Activated CD4-positive, alpha-beta memory T cell treated with anti-CD3 and anti-CD28 coated beads for 36 hours (primary cell): ENCODE results near the gene STK31. TPM values are rescaled to one million over a fixed set of nuclear protein-coding genes. Genes with fewer than 3 reads are reported as not detected.
"Not testable (repeated sequence)": the region's sequence is repeated elsewhere in the genome, so short reads cannot be mapped to it uniquely, and the experiment has no call there.

ENCODE experiments used
- CTCF ChIA-PET: fragments of 350-600 bp; sonication (Branson Sonifier 250); formaldehyde crosslinking; loops from one replicate; lab custom pipeline; 2021; ENCODE audit warnings: antibody characterized with exemption, inconsistent platforms; lab: Charles Lee
- POLR2A ChIA-PET: fragments of 350-600 bp; sonication (Branson Sonifier 250); formaldehyde crosslinking; loops from one replicate; lab custom pipeline; 2021; ENCODE audit warnings: antibody characterized with exemption; lab: Charles Lee
- DNase-seq: peaks from one replicate; pipeline ENCODE4 v3.0.0-alpha.2; 2020
- H3K27ac Mint-ChIP-seq: one replicate; pipeline ENCODE4 v1.8.0; 2021; ENCODE audit warnings: mixed read lengths
- H3K27me3 Mint-ChIP-seq: one replicate; pipeline ENCODE4 v1.8.0; 2021; ENCODE audit warnings: mixed read lengths
- H3K36me3 Mint-ChIP-seq: one replicate; pipeline ENCODE4 v1.8.0; 2021; ENCODE audit warnings: mixed read lengths
- H3K4me1 Mint-ChIP-seq: one replicate; pipeline ENCODE4 v1.8.0; 2021; ENCODE audit warnings: low read depth, mixed read lengths
- H3K4me3 Mint-ChIP-seq: one replicate; pipeline ENCODE4 v1.8.0; 2021; ENCODE audit warnings: mild to moderate bottlenecking, mixed read lengths
- H3K9me3 Mint-ChIP-seq: one replicate; pipeline ENCODE4 v1.8.0; 2021; ENCODE audit warnings: mixed read lengths
- intact Hi-C: fragments of 100-400 bp; cut with micrococcal nuclease; formaldehyde crosslinking; loops from one replicate; pipeline ENCODE4 v1.15.1; 2023
- total RNA-seq, 2 experiments: library from RNA; stranded (reverse); gene quantifications; one replicate each; pipeline ENCODE4 v1.2.3, GENCODE V29; 2021

STK31 gene
- total RNA-seq, 2 experiments from 2014 or later, result not detected

- ChIA-PET CTCF (interaction anchor here (0.6 kb wide), 1 partner anchor 89 kb away, joined by 3 read pairs; no protein-coding TSS in a partner anchor), POLR2A (no interaction called here)
- H3K36me3 Mint-ChIP-seq, result no peaks in the 10 kb centered on the region
- intact Hi-C loops, result no loop called here
- H3K4me1 Mint-ChIP-seq, result no peaks in the 10 kb centered on the region
- H3K9me3 Mint-ChIP-seq, result no peaks in the 10 kb centered on the region
- H3K27ac Mint-ChIP-seq, result no peak overlapping the region
- H3K27me3 Mint-ChIP-seq, result no peaks in the 10 kb centered on the region
- H3K4me3 Mint-ChIP-seq, result no peak overlapping the region
- DNase-seq, result no peak
Observed at GRCh38 chr7:23767514-23767913, 57.5 kb downstream of the STK31 start.

DNA sequence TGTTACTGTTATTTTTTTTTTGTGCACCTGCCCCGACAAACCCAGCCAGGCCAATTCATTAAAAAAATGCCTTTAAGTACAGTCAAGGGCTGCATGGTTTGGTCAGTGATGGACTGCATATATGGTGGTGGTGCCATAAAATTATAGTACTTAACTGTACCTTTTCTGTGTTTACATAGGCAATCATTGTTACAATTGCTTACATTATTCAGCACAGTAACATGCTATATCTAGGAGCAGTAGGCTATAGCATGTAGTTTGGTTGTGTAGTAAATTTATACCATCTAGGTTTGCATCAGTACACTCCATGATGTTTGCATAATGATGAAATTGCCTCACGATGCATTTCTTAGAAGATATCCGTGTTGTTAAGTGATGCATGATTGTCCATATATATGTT is 58.0 kb downstream of the STK31 start:
- Mint-ChIP-seq H3K4me3 (no peak overlapping the region), H3K27ac (no peak overlapping the region), H3K36me3 (no peaks in the 10 kb centered on the region), H3K4me1 (no peaks in the 10 kb centered on the region), H3K27me3 (no peaks in the 10 kb centered on the region), H3K9me3 (no peaks in the 10 kb centered on the region)
- POLR2A ChIA-PET, result no interaction called here
- no peak for DNase-seq
- intact Hi-C loops, result no loop called here
- CTCF ChIA-PET, result interaction anchor here (0.6 kb wide), 1 partner anchor 89 kb away, joined by 3 read pairs; no protein-coding TSS in a partner anchor

DNA sequence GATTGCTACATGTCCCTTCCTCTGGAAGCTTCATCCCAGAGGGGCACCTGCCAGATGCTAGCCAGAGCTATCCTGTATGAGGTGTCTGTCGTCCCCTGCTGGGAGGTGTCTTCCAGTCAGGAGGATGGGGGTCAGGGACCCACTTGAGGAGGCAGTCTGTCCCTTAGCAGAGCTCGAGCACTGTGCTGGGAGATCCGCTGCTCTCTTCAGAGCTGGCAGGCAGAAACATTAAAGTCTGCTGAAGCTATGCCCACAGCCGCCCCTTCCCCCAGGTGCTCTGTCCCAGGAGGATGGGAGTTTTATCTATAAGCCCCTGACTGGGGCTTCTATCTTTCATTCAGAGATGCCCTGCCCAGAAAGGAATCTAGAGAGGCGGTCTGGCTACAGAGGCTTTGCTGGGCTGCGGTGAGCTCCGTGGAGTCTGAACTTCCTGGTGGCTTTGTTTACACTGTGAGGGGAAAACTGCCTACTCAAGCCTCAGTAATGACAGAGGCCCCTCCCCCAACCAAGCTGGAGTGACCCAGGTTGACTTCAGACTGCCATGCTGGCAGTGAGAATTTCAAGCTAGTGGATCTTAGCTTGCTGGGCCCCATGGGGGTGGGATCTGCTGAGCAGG is 69.3 kb downstream of the STK31 start:
- H3K4me1 Mint-ChIP-seq, H3K36me3 Mint-ChIP-seq, H3K4me3 Mint-ChIP-seq, H3K27ac Mint-ChIP-seq, H3K9me3 Mint-ChIP-seq, H3K27me3 Mint-ChIP-seq, DNase-seq, intact Hi-C loops, POLR2A ChIA-PET, CTCF ChIA-PET: not testable (repeated sequence)

DNA sequence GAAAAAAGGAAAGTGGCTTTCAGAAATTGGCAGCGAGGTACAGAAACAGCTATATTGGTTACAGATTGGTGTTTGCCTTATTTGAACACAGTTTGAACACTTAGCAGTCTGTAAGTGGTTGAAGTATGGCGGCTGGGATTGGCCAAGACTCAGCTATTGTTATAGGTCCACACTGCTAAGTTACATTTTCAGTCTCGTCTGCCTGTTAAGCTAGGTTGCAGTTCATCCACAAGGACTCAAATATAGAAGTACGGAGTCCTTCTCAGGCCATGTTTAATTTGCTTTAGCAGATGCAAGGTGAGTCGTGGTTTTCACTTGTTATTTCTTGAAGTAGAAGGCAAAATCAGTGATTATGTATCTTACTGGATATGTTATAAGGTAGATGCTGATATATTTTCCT is 73.1 kb downstream of the STK31 start:
- Mint-ChIP-seq H3K4me3 (no peak overlapping the region), H3K4me1 (no peaks in the 10 kb centered on the region), H3K27me3 (no peaks in the 10 kb centered on the region), H3K27ac (no peak overlapping the region), H3K9me3 (no peaks in the 10 kb centered on the region), H3K36me3 (no peaks in the 10 kb centered on the region)
- DNase-seq, result no peak
- ChIA-PET POLR2A (no interaction called here), CTCF (no interaction called here)
- intact Hi-C loops, result no loop called here

DNA sequence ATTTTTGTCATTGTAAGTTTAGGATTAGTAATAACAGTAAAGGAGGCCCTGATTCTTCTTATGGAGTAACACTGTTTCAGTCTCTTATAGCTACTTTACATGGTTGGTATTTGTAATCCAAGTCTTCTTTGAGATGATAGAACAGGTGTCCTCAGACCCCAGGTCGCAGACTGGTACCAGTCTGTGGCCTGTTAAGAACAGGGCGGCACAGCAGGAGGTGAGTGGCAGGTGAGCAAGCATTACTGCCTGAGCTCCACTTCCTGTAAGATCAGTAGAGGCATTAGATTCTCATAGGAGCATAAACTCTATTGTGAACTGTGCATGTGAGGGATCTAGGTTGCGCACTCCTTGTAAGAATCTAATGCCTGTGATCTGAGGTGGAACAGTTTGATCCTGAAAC is 77.3 kb downstream of the STK31 start:
- Mint-ChIP-seq H3K27me3 (no peaks in the 10 kb centered on the region), H3K4me1 (no peaks in the 10 kb centered on the region), H3K27ac (no peak overlapping the region), H3K9me3 (no peaks in the 10 kb centered on the region), H3K36me3 (no peaks in the 10 kb centered on the region), H3K4me3 (no peak overlapping the region)
- CTCF ChIA-PET, result no interaction called here
- POLR2A ChIA-PET, result no interaction called here
- no peak for DNase-seq
- intact Hi-C loops, result no loop called here

DNA sequence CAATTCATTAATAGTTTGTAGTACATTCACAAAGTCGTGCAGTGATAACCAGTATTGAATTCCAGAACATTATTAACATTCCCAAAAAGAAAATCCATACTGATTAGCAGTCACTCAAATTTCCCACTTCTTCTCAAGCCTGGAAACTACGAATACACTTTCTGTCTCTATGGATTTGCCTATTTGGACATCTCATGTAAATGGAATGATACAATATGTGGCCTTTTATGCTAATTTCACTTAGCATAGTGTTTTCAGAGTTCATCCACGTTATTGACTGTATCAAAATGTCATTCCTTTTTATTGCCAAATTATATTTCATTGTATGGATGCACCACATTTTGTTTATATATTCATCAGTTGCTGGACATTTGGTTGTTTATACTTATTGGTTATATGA is 78.8 kb downstream of the STK31 start:
- intact Hi-C loops, result no loop called here
- no peaks in the 10 kb centered on the region for H3K27me3 Mint-ChIP-seq
- H3K27ac Mint-ChIP-seq, result no peak overlapping the region
- H3K9me3 Mint-ChIP-seq, result peaks cover 8% of the 10 kb centered on the region
- ChIA-PET POLR2A (no interaction called here), CTCF (no interaction called here)
- H3K4me1 Mint-ChIP-seq, result no peaks in the 10 kb centered on the region
- H3K36me3 Mint-ChIP-seq, result no peaks in the 10 kb centered on the region
- DNase-seq, result no peak
- no peak overlapping the region for H3K4me3 Mint-ChIP-seq

GRCh38 chr7:23791721-23792120 is 81.7 kb downstream of the STK31 start:
- Mint-ChIP-seq H3K27ac (no peak overlapping the region), H3K36me3 (peaks cover 15% of the 10 kb centered on the region), H3K4me3 (no peak overlapping the region), H3K27me3 (peaks cover 1% of the 10 kb centered on the region), H3K9me3 (peaks cover 33% of the 10 kb centered on the region), H3K4me1 (no peaks in the 10 kb centered on the region)
- ChIA-PET CTCF (no interaction called here), POLR2A (no interaction called here)
- DNase-seq, result no peak
- intact Hi-C loops, result no loop called here

GRCh38 chr7:23802720-23803397 is 92.8 kb downstream of the STK31 start:
- intact Hi-C loops, result no loop called here
- Mint-ChIP-seq H3K4me3 (no peak overlapping the region), H3K9me3 (no peaks in the 10 kb centered on the region), H3K36me3 (no peaks in the 10 kb centered on the region), H3K27ac (no peak overlapping the region), H3K4me1 (no peaks in the 10 kb centered on the region), H3K27me3 (no peaks in the 10 kb centered on the region)
- DNase-seq, result no peak
- CTCF ChIA-PET, result no interaction called here
- POLR2A ChIA-PET, result no interaction called here

DNA sequence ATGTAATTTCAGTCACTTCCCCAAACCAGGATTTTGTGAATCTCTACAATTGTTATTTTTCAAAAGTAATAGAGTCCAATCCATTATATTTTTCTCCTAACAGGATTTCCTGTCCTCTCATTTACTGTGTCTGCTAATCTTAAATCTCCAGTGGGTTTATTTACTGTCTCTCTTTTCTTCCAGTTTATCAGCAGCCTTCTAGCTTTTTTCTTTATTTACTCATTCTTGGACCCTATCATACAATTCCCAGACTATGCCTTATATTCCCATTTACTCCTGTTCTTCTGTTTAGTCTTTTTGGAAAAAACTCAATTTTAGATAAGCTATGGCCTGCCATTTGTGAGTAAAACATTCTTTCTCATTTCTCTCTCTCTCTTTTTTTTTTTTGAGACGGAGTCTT is 94.7 kb downstream of the STK31 start:
- H3K4me1 Mint-ChIP-seq, result no peaks in the 10 kb centered on the region
- H3K36me3 Mint-ChIP-seq, result peaks cover 1% of the 10 kb centered on the region
- intact Hi-C loops, result no loop called here
- no peak overlapping the region for H3K4me3 Mint-ChIP-seq
- H3K9me3 Mint-ChIP-seq, result peaks cover 6% of the 10 kb centered on the region
- ChIA-PET CTCF (no interaction called here), POLR2A (no interaction called here)
- H3K27me3 Mint-ChIP-seq, result no peaks in the 10 kb centered on the region
- no peak overlapping the region for H3K27ac Mint-ChIP-seq
- DNase-seq, result no peak

GRCh38 chr7:23808421-23808820 is 98.4 kb downstream of the STK31 start:
- Mint-ChIP-seq H3K36me3 (peaks cover 1% of the 10 kb centered on the region), H3K4me1 (no peaks in the 10 kb centered on the region), H3K4me3 (no peak overlapping the region), H3K27ac (no peak overlapping the region), H3K9me3 (peaks cover 28% of the 10 kb centered on the region), H3K27me3 (no peaks in the 10 kb centered on the region)
- DNase-seq, result no peak
- POLR2A ChIA-PET, result no interaction called here
- CTCF ChIA-PET, result no interaction called here
- intact Hi-C loops, result no loop called here

- no peaks in the 10 kb centered on the region for H3K27me3 Mint-ChIP-seq
- no peak for DNase-seq
- ChIA-PET CTCF (no interaction called here), POLR2A (no interaction called here)
- H3K4me3 Mint-ChIP-seq, result no peak overlapping the region
- H3K9me3 Mint-ChIP-seq, result peaks cover 28% of the 10 kb centered on the region
- no peak overlapping the region for H3K27ac Mint-ChIP-seq
- H3K36me3 Mint-ChIP-seq, result peaks cover 1% of the 10 kb centered on the region
- H3K4me1 Mint-ChIP-seq, result no peaks in the 10 kb centered on the region
- intact Hi-C loops, result no loop called here
Observed at GRCh38 chr7:23810099-23810498, 100.1 kb downstream of the STK31 start.

DNA sequence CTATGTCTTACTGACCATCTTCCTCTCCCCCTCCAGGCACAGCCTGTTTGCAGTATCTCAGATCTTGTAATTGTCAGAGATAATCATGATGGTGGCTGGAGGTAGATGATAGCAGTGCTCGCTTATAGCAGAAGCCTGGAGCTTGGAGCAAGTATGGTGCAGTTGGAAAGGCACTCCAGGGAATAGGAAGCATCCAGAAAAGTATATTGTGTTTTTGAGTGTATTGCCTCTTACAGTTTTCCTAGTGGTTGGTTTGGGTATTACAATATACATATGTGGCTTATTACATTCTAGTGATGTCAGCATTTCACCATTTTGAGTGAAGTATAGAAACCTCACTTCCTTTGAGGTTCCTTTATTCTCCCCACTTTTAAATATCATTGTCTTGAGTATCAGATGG is 101.5 kb downstream of the STK31 start:
- H3K9me3 Mint-ChIP-seq, result peaks cover 28% of the 10 kb centered on the region
- no peak overlapping the region for H3K4me3 Mint-ChIP-seq
- no peak overlapping the region for H3K27ac Mint-ChIP-seq
- no peak for DNase-seq
- ChIA-PET POLR2A (no interaction called here), CTCF (no interaction called here)
- intact Hi-C loops, result no loop called here
- no peaks in the 10 kb centered on the region for H3K4me1 Mint-ChIP-seq
- H3K36me3 Mint-ChIP-seq, result peaks cover 1% of the 10 kb centered on the region
- H3K27me3 Mint-ChIP-seq, result no peaks in the 10 kb centered on the region

DNA sequence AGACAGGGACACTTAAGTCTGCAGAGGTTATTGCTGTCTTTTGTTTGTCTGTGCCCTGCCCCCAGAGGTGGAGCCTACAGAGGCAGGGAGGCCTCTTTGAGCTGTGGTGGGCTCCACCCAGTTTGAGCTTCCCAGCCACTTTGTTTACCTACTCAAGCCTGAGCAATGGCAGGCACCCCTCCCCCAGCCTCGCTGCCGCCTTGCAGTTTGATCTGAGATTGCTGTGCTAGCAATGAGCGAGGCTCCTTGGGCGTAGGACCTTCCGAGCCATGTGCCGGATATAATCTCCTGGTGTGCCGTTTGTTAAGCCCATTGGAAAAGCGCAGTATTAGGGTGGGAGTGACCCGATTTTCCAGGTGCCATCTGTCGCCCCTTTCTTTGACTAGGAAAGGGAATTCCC is 118.1 kb downstream of the STK31 start:
- H3K9me3 Mint-ChIP-seq, result peaks cover 13% of the 10 kb centered on the region
- DNase-seq, CTCF ChIA-PET, POLR2A ChIA-PET, H3K4me3 Mint-ChIP-seq, H3K36me3 Mint-ChIP-seq, intact Hi-C loops, H3K27ac Mint-ChIP-seq, H3K4me1 Mint-ChIP-seq, H3K27me3 Mint-ChIP-seq: not testable (repeated sequence)
